Smooth muscle cell (in vitro differentiated cells): ENCODE data around the gene LITAF. TPM values are rescaled to one million over a fixed set of nuclear protein-coding genes. Genes with fewer than 3 reads are reported as not detected.
A peak's percentile ranks its signal among the peaks of the same experiment; 100 is the strongest.

Experiments used
- DNase-seq: peaks from one replicate; lab custom pipeline; 2025; ENCODE audit not compliant: unreplicated experiment; lab: John Stamatoyannopoulos, UW
- H2AFZ ChIP-seq: fragments of 200-600 bp; sonication (generic); 2 replicates; pipeline ENCODE4 v1.6.0; 2016; ENCODE audit warnings: antibody characterized with exemption, low read depth, mild to moderate bottlenecking
- H3F3A ChIP-seq: fragments of 200-600 bp; sonication (generic); 2 replicates; pipeline ENCODE4 v1.6.0; 2017; ENCODE audit warnings: antibody characterized with exemption, low read depth
- H3K27ac ChIP-seq: fragments of 200-600 bp; sonication (generic); 2 replicates; pipeline ENCODE4 v1.5.1; 2016; ENCODE audit warnings: low read depth, mild to moderate bottlenecking
- H3K27me3 ChIP-seq: fragments of 200-600 bp; sonication (generic); 2 replicates; pipeline ENCODE4 v1.6.1; 2016; ENCODE audit warnings: low read depth, mild to moderate bottlenecking
- H3K36me3 ChIP-seq: fragments of 200-600 bp; sonication (generic); 2 replicates; pipeline ENCODE4 v1.5.1; 2016; ENCODE audit warnings: low read depth
- H3K4me1 ChIP-seq: fragments of 200-600 bp; sonication (generic); 2 replicates; pipeline ENCODE4 v1.5.1; 2016; ENCODE audit warnings: low read depth
- H3K4me2 ChIP-seq: fragments of 200-600 bp; sonication (generic); 2 replicates; pipeline ENCODE4 v1.6.0; 2016; ENCODE audit warnings: mild to moderate bottlenecking
- H3K4me3 ChIP-seq: fragments of 200-600 bp; sonication (generic); 2 replicates; pipeline ENCODE4 v1.5.1; 2016; ENCODE audit warnings: mild to moderate bottlenecking
- H3K79me2 ChIP-seq: fragments of 200-600 bp; sonication (generic); 2 replicates; pipeline ENCODE4 v1.6.0; 2016; ENCODE audit warnings: low read depth, mild to moderate bottlenecking
- H3K9ac ChIP-seq: fragments of 200-600 bp; sonication (generic); 2 replicates; pipeline ENCODE4 v1.6.0; 2016; ENCODE audit warnings: low read depth
- H3K9me3 ChIP-seq: fragments of 200-600 bp; sonication (generic); replicated peaks from 2 replicates; pipeline ENCODE4 v1.5.1; 2016; ENCODE audit warnings: low read depth
- H4K20me1 ChIP-seq: fragments of 200-600 bp; sonication (generic); 2 replicates; pipeline ENCODE4 v1.6.0; 2016; ENCODE audit warnings: low read depth
- WGBS: methylation state at CpG from one replicate; pipeline ENCODE4 v1.1.7; 2016; ENCODE audit warnings: low lambda C conversion rate; 5-methylcytosine and 5-hydroxymethylcytosine counted together
- polyA plus RNA-seq: library from polyadenylated mRNA; unstranded; fragments of >200 nt; fragmentation: Nextera tagmentation; extraction: Ambion mirVana; gene quantifications from 2 replicates; pipeline ENCODE4 v1.2.1, GENCODE V29; 2016
- total RNA-seq: library from RNA; depleted of rRNA; stranded (reverse); fragments of >200 nt; gene quantifications from 2 replicates; pipeline ENCODE4 v1.2.3, GENCODE V29; 2014
- TF ChIP-seq, protein P1 (sequence below): fragments of 200-600 bp; sonication (generic); IDR thresholded peaks from 2 replicates; pipeline ENCODE4 v1.5.1; 2017; ENCODE audit warnings: borderline replicate concordance, mild to moderate bottlenecking, antibody characterized with exemption; ENCODE audit not compliant: insufficient read depth, poor library complexity, severe bottlenecking

Gene LITAF
- total and polyA plus RNA-seq, 2 experiments from 2014 or later = 40.4 to 72.6 TPM

DNA sequence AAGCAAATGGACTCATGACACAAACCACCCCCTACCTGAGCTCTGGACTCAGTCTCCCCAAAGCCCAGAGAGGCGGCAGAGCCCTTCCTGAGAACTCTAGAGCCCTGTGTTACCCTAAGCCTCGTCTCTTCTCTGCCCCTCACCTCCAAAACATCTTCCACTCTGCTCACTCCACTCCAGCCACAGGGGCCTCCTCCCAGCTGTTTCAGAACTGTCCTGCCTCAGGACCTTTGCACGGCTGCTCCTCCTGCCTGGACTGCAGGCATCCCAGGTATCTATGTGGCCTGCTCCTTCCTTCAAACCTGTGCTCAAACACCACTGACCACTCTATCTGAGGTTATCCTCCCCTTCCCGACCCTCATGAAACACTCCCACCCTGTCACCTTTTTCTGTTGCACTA, 12.9 kb upstream of the LITAF start:
- Histone ChIP-seq H3K4me2 (no peak overlapping the region), H3K4me1 (peaks cover 13% of the 10 kb centered on the region), H3K9me3 (no peaks in the 10 kb centered on the region), H3K79me2 (no peaks in the 10 kb centered on the region), H3K27me3 (no peaks in the 10 kb centered on the region), H4K20me1 (no peaks in the 10 kb centered on the region), H2AFZ (no peak overlapping the region), H3K4me3 (no peak overlapping the region), H3K36me3 (no peaks in the 10 kb centered on the region), H3K9ac (no peak overlapping the region), H3F3A (peaks cover 3% of the 10 kb centered on the region), H3K27ac (no peak overlapping the region)
- TF ChIP-seq, protein P1, sequence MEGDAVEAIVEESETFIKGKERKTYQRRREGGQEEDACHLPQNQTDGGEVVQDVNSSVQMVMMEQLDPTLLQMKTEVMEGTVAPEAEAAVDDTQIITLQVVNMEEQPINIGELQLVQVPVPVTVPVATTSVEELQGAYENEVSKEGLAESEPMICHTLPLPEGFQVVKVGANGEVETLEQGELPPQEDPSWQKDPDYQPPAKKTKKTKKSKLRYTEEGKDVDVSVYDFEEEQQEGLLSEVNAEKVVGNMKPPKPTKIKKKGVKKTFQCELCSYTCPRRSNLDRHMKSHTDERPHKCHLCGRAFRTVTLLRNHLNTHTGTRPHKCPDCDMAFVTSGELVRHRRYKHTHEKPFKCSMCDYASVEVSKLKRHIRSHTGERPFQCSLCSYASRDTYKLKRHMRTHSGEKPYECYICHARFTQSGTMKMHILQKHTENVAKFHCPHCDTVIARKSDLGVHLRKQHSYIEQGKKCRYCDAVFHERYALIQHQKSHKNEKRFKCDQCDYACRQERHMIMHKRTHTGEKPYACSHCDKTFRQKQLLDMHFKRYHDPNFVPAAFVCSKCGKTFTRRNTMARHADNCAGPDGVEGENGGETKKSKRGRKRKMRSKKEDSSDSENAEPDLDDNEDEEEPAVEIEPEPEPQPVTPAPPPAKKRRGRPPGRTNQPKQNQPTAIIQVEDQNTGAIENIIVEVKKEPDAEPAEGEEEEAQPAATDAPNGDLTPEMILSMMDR = no peak
- DNase-seq = no peak
- whole genome bisulfite sequencing = 100% methylated on average over 4 of the region's 4 CpGs

GRCh38 chr16:11597235-11598095, 10.7 kb upstream of the LITAF start:
- H3K79me2 ChIP-seq = no peaks in the 10 kb centered on the region
- no peaks in the 10 kb centered on the region for H3K27me3 ChIP-seq
- H4K20me1 ChIP-seq = no peaks in the 10 kb centered on the region
- H3K27ac ChIP-seq = peak overlapping the region; percentile 74
- no peak overlapping the region for H3K4me3 ChIP-seq
- H2AFZ ChIP-seq = no peak overlapping the region
- H3K4me2 ChIP-seq = peak overlapping the region; percentile 52
- DNase-seq = peak; percentile 25
- TF ChIP-seq, protein P1 = no peak
- no peaks in the 10 kb centered on the region for H3K9me3 ChIP-seq
- no peak overlapping the region for H3K9ac ChIP-seq
- H3F3A ChIP-seq = peaks cover 3% of the 10 kb centered on the region
- 29% methylated on average over 14 of the region's 14 CpGs for WGBS
- no peaks in the 10 kb centered on the region for H3K36me3 ChIP-seq
- peaks cover 13% of the 10 kb centered on the region for H3K4me1 ChIP-seq

GRCh38 chr16:11596572-11597226, 10.0 kb upstream of the LITAF start:
- Histone ChIP-seq H3K27me3 (no peaks in the 10 kb centered on the region), H3F3A (peaks cover 3% of the 10 kb centered on the region), H3K36me3 (no peaks in the 10 kb centered on the region), H3K9me3 (no peaks in the 10 kb centered on the region), H4K20me1 (no peaks in the 10 kb centered on the region), H3K4me3 (no peak overlapping the region), H3K4me1 (peaks cover 13% of the 10 kb centered on the region), H2AFZ (no peak overlapping the region), H3K4me2 (no peak overlapping the region), H3K79me2 (no peaks in the 10 kb centered on the region), H3K9ac (no peak overlapping the region), H3K27ac (peak overlapping the region; percentile 74)
- TF ChIP-seq, protein P1 = no peak
- WGBS = 62% methylated on average over 4 of the region's 4 CpGs
- DNase-seq = no peak
